SK-MEL-5 (cell line): Measurements from ENCODE around the gene ADAM22. TPM values are rescaled to one million over a fixed set of nuclear protein-coding genes. Genes with fewer than 3 reads are reported as not detected.

ENCODE experiments used
- DNase-seq: peaks from one replicate; pipeline ENCODE4 v3.0.0-alpha.2; 2016; ENCODE audit warnings: low read depth, low spot score
- in situ Hi-C: cut with HindIII; loops from 2 replicates; pipeline ENCODE4 v1.10.0; 2016; ENCODE audit warnings: low sequenced_read_pairs, high pct_unique_total_duplicates, low pct_unique_long_range_greater_than_20kb
- total RNA-seq: library from RNA; depleted of rRNA; stranded (reverse); fragments of >200 nt; shearing (Covaris generic); gene quantifications from 2 replicates; pipeline ENCODE4 v1.2.3, GENCODE V29; 2014

ADAM22 gene
- total RNA-seq, 1 experiment from 2014 or later: 5.2 TPM

- no peak for DNase-seq
- in situ Hi-C loops: no loop called here
These were observed 141.2 kb downstream of the ADAM22 start for GRCh38 chr7:88075216-88075615.

- in situ Hi-C loops: no loop called here
- no peak for DNase-seq
These were observed 149.8 kb downstream of the ADAM22 start for GRCh38 chr7:88083883-88084282.

GRCh38 chr7:88089561-88089960 lies 155.5 kb downstream of the ADAM22 start:
- in situ Hi-C loops: no loop called here
- DNase-seq: no peak

GRCh38 chr7:88090240-88090639 lies 156.2 kb downstream of the ADAM22 start:
- DNase-seq: no peak
- in situ Hi-C loops: no loop called here

DNA sequence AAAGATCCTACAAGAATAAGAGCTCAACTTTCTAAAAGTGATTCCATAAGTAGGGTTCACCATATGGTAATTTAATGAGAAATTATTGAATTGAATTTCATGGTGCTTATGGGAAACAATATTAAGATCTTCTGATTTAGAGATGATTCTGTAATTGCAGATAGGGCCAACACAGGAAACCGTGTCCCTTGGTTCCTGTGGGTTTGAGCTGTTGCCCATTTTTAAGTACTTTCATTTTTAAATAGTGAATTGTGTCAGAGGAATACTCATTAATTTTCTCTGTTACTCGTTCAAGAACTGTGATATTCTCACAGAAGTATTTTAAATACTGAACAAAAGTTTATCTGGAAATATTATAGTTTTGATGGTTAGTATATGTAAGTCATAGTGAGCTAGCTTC lies 156.6 kb downstream of the ADAM22 start:
- in situ Hi-C loops: no loop called here
- no peak for DNase-seq

DNA sequence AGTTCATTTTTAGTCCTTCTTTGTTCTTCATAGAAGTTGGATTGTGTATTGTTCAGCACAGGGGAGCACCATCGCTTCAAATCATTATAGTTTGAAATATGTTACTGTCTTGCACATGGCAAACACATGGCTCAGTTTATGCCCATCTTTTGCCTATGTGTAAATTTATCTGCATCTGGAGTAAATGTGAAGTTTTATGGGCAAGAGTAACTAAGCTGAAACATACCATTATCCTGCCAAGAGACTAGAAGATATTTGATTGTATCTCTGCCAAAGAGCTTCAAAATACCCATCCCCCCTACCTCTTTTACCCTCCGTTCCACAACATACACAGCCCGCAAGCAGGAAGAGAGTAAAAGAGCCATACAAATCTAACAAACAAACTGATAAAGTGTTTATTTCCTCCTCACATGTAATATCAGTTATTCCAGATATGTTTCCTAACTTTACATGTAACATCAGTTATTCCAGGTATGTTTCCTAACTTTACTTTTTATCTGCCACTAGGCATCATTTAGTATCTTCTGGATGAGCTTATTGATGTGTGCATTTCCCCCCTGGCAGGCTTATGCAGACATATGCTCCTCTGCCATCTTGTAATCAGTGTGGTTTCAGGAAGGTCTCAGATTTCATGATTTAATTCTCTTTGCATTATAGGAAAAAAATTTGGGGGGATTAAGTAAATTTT lies 158.1 kb downstream of the ADAM22 start:
- DNase-seq: no peak
- in situ Hi-C loops: no loop called here

DNA sequence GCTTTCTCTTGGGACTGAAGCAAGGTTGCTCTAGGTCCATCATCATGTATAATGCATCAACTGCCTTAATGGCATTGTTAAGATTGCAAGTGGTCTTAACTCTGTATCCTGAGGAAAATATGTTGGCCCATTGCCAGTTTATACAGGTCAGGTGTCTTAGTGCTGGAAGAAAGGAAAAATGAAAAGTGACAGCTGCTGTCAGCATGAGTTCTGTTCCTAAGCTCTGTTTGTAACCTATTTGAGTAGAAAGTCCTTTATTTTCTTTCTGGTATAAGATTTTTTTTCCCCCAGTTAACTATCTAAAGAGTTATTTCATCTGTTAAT lies 158.6 kb downstream of the ADAM22 start:
- in situ Hi-C loops: no loop called here
- DNase-seq: no peak

DNA sequence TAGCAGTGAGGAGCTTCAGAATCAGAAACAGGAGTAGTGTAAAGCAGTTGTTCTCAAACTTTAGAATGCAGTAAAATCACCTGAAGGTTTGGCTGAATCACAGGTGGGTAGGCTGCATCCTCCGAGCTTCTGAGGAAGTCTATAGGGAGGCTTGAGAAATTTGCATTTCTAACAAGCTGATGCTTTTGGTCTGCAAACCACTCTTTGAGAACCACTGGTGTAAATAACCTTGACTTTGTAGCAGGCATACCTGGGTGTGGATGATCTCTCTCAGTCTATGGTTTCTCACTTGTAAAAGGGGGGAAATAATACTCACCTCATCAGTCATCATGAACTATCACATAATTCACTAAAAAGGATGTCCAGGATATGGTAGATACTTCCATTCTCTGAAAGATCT lies 167.7 kb downstream of the ADAM22 start:
- DNase-seq: no peak
- in situ Hi-C loops: no loop called here

DNA sequence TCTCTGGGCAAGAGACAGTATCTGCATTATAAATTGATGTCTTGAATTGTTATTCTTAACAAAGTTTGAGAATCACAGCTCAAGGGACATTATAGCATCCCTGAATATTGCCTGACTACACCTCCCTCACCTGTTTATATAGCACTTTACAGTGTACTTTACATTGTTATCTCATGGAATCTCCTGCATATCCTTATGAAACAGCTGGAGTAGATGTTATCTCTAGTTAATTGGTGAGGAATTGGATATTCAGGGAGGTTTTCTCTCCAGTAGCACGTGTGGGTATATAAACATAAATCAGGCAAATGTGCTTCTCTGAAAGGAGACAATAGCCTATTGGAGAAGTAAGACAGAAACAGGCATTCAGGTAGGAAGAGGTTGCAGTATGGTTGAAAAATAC lies 168.6 kb downstream of the ADAM22 start:
- in situ Hi-C loops: no loop called here
- DNase-seq: no peak

DNA sequence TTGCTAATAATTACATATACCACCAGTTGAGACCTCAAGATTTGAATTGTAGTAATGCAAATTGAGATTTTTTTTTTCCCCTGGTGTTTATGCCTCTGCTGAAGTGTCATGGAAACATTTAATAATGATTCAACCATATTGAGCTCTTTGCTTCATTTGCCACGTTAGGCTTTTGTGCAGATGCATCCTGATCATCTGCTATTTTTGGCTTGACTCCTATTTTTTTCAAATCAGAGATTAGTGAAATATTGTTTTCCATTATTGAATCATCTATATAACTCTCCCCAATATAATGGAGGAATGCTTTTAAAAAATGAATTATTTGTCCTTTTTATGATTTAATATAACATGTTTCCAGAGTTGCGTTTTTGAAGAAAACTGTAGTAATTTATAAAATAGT lies 170.7 kb downstream of the ADAM22 start:
- in situ Hi-C loops: no loop called here
- no peak for DNase-seq

DNA sequence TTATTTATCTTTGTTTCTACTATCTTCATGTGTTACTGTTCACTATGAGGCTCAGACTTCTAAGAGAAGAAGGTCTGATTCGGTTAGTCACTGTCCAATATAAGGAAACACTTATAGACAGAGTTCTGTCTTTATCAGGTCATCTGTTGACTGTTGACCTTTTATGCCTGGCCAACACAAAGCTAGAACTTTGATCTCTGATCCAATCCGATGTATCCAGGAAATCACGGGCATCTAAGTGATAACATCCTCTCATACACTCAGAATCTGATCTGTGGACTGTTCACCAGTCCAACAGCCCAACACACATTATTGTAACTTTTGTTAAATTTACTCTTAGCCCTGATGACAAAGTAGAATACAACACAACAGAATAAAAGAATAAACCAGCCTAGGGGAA lies 171.2 kb downstream of the ADAM22 start:
- in situ Hi-C loops: no loop called here

DNA sequence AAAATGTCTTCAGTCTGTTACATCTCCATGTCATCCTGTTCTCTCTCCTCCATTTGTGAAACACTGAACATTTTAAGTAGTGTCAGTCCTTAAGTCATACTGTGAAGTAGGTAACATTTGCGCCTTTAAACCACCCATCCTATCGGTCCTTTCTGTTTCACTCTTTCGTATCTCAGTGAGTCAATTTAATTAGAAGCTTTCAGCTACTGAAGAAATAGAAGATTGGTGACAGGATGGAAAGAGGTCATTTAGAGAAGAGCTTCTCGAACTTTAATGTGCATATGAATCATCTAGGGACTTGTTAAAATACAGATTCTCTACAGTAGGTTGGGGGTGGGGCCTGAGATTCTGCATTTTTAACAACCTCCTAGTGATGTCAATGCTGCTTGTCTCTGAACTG lies 172.4 kb downstream of the ADAM22 start:
- DNase-seq: no peak
- in situ Hi-C loops: no loop called here

More for the DNA sequence above, 171.2 kb downstream of the ADAM22 start:
- no peak for DNase-seq

DNA sequence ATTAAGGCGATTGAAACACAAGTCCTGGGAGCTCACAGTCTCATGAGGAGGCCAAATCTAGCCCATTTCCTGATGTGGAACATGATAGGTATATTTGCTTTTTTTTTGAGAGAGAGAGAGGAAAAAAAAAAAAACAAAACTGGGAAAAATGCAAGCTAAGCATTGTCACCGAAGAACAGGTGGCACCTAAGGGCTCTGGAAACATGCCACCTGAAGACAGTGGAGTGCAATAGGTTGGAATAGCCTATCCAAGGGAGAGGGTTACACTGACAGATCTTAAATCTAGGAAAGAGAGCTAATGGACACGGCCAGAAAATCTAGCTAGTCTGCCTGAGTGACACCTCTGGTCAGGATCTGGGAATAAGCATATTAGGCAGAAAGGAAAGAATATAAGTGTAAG lies 175.6 kb downstream of the ADAM22 start:
- no peak for DNase-seq
- in situ Hi-C loops: no loop called here

GRCh38 chr7:88111140-88111743 lies 177.2 kb downstream of the ADAM22 start:
- in situ Hi-C loops: no loop called here
- DNase-seq: peak; percentile 72

- in situ Hi-C loops: no loop called here
- DNase-seq: no peak
These were observed 178.0 kb downstream of the ADAM22 start for GRCh38 chr7:88111954-88112471.

DNA sequence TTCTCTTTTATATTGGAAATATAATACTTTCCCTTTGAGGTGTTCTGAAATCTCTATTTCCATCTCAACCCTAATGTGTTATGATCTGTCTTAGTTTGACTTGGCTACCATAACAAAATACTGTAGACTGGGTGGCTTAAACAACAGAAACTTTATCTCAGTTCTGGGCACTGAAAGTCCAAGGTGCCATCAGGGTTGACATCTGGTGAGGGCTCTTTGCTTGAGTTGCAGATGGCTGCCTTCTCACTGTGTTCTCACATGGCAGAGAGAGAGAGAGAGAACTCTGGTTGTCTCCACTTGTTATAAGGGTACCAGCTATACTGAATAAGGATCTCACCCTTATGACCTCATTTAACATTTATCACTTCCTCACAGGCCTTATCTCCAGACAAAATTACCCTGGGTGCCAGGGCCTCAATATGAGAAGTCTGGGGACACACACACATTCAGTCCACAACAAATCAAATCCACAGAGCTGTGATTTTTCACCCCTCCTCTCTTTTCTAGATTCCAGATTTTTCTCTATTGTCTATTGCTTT lies 181.3 kb downstream of the ADAM22 start:
- in situ Hi-C loops: no loop called here
- DNase-seq: no peak

GRCh38 chr7:88115816-88116215 lies 181.8 kb downstream of the ADAM22 start:
- DNase-seq: no peak
- in situ Hi-C loops: no loop called here

- DNase-seq: no peak
- in situ Hi-C loops: no loop called here
These were observed 182.3 kb downstream of the ADAM22 start for GRCh38 chr7:88116235-88116795.

DNA sequence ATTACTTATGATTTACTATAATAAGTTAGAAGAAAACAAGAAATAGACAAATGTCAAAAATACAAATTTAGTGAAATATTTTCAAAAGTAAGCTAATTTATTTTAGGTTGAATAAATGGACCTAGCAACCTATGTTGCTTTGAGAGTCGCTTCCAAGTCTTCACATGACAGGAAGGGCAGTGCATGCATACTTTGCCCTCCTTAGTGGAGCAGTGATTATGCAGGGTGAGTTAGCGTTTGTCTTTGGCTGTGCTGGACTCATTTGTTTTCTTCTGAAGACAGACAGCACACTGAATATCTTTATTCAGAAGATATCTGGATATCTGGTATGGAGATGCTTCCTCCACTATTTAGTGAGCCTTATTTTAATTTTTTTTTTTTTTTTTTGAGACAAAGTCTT lies 183.3 kb downstream of the ADAM22 start:
- no peak for DNase-seq
- in situ Hi-C loops: no loop called here
